Adrenal gland (tissue), 5 donors: ENCODE measurements around the gene RDH8.

Experiments used
- CTCF ChIP-seq, 6 experiments: fragments of 450-650 bp in 4 of 6; fragments of 200-600 bp in 2 of 6; sonication (generic) in 1 of 6; IDR thresholded peaks; 1 replicate in 5 of 6; 2 replicates in 1 of 6; pipeline versions ENCODE4 v1.5.1 to v1.8.0; 2016 to 2021; ENCODE audit warnings: antibody characterized with exemption in 6 of 6, mild to moderate bottlenecking in 2 of 6, moderate library complexity in 1 of 6
- POLR2A ChIP-seq, 2 donors: fragments of 450-650 bp; IDR thresholded peaks; one replicate each; pipeline ENCODE4 v1.6.1; 2017; ENCODE audit warnings: antibody characterized with exemption in 2 of 2, mild to moderate bottlenecking in 2 of 2, moderate library complexity in 1 of 2
- donor health status: DM: no; HTN: no; CAD: no.

GRCh38 chr19:9972103-9972502 lies 41.2 kb upstream of the RDH8 start:
- no peak for TF ChIP-seq POLR2A (IDR thresholded peaks at IDR 0.05)
- no peak for TF ChIP-seq CTCF (IDR thresholded peaks at IDR 0.05)
